Hepatocyte (in vitro differentiated cells): ENCODE results near the gene CHN2.

Source experiments
- EZH2 ChIP-seq: fragments of 200-600 bp; sonication (generic); IDR thresholded peaks from 2 replicates; pipeline ENCODE4 v1.6.1; 2016; ENCODE audit warnings: antibody characterized with exemption, mild to moderate bottlenecking, borderline replicate concordance
- EZH2phosphoT487 ChIP-seq: fragments of 200-600 bp; sonication (generic); IDR thresholded peaks from one replicate; pipeline ENCODE4 v1.6.1; 2018; ENCODE audit warnings: antibody characterized with exemption, mild to moderate bottlenecking, low read depth, moderate library complexity; ENCODE audit not compliant: unreplicated experiment, severe bottlenecking
- TF ChIP-seq, protein P1 (sequence below): fragments of 200-600 bp; sonication (generic); IDR thresholded peaks from 2 replicates; pipeline ENCODE4 v1.5.1; 2016; ENCODE audit warnings: antibody characterized with exemption, mild to moderate bottlenecking; ENCODE audit not compliant: poor library complexity

GRCh38 chr7:29377718-29378117, 183.1 kb downstream of the CHN2 start:
- TF ChIP-seq, protein P1, sequence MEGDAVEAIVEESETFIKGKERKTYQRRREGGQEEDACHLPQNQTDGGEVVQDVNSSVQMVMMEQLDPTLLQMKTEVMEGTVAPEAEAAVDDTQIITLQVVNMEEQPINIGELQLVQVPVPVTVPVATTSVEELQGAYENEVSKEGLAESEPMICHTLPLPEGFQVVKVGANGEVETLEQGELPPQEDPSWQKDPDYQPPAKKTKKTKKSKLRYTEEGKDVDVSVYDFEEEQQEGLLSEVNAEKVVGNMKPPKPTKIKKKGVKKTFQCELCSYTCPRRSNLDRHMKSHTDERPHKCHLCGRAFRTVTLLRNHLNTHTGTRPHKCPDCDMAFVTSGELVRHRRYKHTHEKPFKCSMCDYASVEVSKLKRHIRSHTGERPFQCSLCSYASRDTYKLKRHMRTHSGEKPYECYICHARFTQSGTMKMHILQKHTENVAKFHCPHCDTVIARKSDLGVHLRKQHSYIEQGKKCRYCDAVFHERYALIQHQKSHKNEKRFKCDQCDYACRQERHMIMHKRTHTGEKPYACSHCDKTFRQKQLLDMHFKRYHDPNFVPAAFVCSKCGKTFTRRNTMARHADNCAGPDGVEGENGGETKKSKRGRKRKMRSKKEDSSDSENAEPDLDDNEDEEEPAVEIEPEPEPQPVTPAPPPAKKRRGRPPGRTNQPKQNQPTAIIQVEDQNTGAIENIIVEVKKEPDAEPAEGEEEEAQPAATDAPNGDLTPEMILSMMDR = no peak
- TF ChIP-seq EZH2 (no peak), EZH2phosphoT487 (no peak)
